Activated CD4-positive, alpha-beta T cell treated with anti-CD3 and anti-CD28 coated beads, Interleukin-2, amount 50 U/mL, for 4 hours (primary cell): ENCODE results near the gene ZDHHC17.
"Not testable (repeated sequence)": the region's sequence is repeated elsewhere in the genome, so short reads cannot be mapped to it uniquely, and the experiment has no call there.

Experiments
- DNase-seq, 2 experiments: peaks; one replicate each; pipeline ENCODE4 v3.0.0-alpha.2; 2020

Gene ZDHHC17

DNA sequence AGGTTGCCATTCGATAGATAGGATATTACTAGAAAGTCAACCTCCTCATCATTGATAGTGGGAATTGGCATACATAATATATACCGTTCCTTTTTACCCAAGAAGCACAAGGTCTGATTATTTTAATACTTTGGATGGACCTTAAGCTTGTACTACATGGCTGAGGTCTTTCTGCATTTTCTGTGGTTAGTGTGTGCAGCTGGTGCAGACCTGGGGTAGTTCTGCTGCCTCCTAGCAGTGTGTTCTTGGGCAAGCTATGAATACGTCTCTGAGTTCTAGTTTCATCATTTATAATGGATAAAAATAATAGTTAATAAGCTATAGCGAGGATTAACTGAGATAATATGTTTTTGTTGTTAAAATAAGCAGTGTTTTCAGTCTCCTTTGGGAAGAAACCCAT, 2.2 kb downstream of the ZDHHC17 start:
- DNase-seq = no peak

GRCh38 chr12:76768576-76768975, 4.7 kb downstream of the ZDHHC17 start:
- no peak for DNase-seq

DNA sequence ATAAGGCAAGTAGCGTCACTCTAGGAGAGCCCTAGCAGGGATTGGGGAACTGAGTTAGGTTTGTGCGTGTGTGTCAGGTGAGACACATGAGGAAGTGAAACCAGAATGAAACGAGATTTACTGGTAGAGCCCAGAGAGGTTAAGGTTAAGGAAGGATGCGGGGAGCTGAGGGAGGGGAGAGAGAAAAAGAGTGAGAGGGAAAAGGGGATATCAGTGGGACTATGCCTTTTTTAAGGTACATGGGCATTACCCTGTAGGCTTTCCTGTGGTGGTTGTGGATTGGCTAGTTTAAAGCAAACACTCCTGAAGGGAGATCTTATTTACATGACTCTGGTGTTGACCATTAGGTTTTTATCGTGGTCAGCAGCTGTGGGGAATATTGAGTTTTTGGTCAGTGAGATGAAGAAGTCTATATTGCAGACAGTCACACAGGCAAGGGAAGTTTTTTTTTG, 13.9 kb downstream of the ZDHHC17 start:
- DNase-seq = no peak

GRCh38 chr12:76778364-76778763, 14.4 kb downstream of the ZDHHC17 start:
- DNase-seq = no peak

DNA sequence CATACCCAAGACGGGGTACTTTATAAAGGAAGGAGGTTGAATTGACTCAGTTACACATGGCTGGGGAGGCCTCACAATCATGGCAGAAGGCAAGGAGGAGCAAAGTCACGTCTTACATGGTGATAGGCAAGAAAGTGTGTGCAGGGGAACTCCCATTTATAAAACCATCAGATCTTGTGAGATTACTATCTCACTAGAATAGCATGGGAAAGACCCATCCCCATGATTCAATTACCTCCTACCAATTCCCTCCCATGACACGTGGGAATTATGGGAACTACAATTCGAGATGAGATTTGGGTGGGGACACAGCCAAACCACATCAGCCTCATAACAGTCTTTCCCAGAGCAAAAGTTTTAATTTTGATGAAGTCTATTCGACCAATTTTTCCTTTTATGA, 15.4 kb downstream of the ZDHHC17 start:
- not testable (repeated sequence) for DNase-seq

- DNase-seq = no peak
Measured at GRCh38 chr12:76781321-76781720, 17.4 kb downstream of the ZDHHC17 start.

- DNase-seq = no peak
Measured at GRCh38 chr12:76782526-76782925, 18.6 kb downstream of the ZDHHC17 start.

DNA sequence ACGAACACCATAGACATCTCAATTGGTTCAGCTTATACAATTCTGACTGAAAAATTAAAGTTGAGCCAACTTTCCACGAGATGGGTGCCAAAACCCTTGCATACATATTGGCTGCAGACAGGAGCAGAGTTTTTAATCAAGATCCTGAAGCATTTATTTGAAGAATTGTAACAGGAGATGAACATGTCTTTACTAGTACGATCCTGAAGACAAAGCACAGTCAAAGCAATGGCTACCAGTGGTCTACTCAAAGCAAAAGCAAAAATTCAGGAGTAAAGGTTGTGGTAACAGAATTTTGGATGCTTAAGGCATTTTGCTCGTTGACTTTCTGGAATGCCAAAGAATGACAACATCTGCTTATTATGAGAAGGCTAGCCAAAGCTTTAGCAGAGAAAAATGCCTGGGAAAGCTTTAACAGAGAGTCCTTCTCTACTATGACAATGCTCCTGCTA, 20.7 kb downstream of the ZDHHC17 start:
- no peak for DNase-seq

- no peak for DNase-seq
Measured at GRCh38 chr12:76785407-76785806, 21.5 kb downstream of the ZDHHC17 start.

DNA sequence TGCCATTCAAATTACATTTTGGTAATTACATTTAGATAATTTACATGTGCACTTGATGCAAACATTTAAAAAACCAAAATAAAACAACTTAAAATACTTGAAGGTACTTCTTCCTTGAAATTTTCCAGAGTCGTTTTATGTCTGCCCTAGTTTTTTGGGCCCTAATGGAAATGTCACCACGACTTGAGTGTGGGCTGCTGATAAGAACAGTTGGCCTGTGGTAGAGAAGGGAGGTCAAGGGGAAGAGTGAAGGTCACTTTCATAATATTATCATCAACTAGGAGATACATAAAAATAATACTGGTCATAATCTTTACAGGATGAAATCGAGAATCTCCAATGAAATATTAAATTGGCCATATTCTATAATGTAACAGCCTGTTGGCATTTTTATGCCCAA, 23.1 kb downstream of the ZDHHC17 start:
- DNase-seq = no peak

GRCh38 chr12:76787689-76788088, 23.8 kb downstream of the ZDHHC17 start:
- no peak for DNase-seq

DNA sequence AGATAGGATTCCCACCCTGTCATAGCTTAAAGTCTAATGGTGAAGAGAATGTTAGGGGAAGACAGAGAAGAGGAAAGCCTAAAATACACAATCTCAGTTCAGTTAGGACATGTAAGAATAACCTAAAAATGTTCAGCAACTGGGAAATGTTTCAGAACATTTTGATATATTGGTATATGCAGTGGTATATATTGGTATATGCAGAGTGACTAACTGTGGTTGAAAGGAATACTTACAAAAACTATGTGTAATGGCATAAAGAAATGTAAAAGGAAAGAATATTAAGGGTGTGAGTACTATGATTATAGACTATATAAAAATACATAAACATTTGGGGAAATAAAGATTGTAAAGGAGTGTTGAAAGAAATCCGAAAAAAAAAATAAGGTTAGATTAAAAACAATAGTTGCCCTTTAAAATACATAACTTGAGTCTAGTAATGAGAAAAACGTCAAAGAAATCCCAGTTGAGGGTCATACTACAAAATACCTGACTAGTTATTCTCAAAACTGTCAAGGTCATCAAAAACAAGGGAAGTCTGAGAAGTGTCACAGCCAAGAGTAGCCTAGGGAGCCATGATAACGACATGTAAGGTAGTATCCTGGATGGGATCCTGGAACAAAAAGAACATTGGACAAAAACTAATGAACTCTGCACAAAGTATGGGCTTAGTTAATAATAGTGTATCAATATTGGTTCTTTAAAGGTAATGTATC, 25.6 kb downstream of the ZDHHC17 start:
- DNase-seq = no peak

- DNase-seq = no peak
Measured at GRCh38 chr12:76790564-76791552, 26.9 kb downstream of the ZDHHC17 start.

DNA sequence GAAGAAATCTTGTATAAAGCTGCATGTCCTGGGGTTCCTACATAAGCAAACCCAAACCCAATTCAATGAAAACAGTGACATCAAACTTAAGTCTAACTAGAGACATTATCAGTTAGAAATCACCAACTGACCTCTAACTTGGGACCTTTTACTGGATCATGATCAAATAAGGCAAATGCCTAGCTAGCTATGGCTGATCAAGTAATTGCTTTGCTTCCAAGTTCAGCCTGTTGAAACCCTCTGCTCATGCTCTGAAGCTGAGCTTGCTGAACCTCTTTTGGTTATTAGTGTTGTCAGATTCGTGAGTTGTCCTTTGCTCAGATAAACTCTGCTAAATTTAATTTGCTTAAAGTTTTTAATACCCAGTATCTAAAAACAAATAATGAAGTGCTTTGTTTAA, 28.9 kb downstream of the ZDHHC17 start:
- DNase-seq = no peak

- DNase-seq = no peak
Measured at GRCh38 chr12:76798864-76799263, 34.9 kb downstream of the ZDHHC17 start.

- no peak for DNase-seq
Measured at GRCh38 chr12:76799362-76799761, 35.4 kb downstream of the ZDHHC17 start.

GRCh38 chr12:76802060-76802459, 38.1 kb downstream of the ZDHHC17 start:
- DNase-seq = no peak

- DNase-seq = no peak
Measured at GRCh38 chr12:76804435-76804976, 40.6 kb downstream of the ZDHHC17 start.

DNA sequence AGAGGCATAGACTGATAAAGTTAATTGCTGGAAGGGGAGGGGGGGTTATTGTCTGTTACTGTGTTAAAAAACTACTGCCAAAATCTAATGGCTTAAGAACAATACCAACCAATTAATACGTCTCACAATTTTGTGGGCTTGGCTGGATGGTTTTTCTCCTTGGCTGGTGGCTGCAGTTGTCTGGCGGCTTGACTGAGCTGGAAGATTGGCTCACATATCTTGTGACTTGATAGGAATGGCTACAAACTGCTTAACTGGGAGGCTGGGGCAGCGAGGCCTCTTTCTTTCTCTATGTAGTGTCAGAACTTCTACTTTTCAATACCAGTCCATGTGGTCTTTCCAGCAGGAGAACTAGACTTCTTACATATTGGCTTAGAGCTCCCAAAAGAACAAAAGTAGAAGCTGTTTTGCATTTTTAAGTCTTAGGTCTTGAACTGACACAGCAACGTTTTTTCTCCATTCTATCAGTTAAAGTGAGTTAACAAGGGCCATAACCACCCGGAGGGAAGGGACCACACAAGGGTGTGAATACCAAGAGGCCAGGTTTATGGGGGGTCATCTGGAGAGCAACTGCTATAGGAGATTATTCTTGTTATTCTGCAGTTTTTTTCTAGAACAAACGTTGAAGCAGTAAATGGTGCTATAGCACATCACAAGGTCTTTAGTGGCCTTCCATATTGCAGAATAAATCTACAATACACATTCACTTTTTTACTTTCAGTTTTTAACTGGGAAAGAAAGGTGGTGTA, 46.9 kb downstream of the ZDHHC17 start:
- no peak for DNase-seq

DNA sequence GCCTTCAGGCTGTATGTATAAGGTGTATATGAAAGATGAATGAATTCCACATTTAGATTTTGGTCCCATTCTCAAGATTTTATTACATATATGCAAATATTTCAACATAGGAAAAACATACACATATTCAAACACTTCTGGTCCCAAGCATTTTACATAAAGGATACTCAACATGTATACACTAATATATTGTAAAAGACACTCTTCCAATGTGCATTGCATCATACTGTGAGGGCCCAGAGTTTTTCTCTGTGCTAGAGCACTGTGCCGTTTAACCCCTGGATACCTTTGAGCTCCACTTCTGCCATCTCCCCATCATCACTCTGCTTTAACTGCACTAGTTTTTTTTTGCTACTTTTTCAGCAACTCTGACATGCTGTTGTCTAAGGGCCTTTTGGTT, 48.1 kb downstream of the ZDHHC17 start:
- no peak for DNase-seq

GRCh38 chr12:76813265-76813664, 49.4 kb downstream of the ZDHHC17 start:
- DNase-seq = no peak

DNA sequence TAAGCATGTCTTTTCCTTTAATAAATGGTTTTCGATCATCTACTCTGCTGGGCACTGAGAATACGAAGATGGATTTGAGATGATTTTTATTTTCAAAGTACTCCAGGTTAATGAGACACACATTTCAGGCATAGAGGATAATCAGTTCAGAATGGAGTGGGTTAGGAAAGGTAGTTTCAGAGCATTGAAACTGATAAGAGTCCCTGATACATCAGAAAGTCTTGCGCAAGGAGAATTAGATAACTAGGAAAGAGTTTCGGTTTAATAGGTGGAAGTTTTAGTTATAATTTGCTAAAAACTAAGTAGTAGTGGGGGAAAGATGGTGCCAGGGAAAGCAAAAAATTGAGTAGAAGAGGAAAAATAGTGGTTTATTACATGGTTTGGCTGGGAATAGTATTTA, 50.1 kb downstream of the ZDHHC17 start:
- DNase-seq = no peak
